Astrocyte (in vitro differentiated cells and primary cell): ENCODE results near the gene NPM1.
A peak's percentile ranks its signal among the peaks of the same experiment; 100 is the strongest.

ENCODE experiments used
- EZH2 ChIP-seq: IDR thresholded peaks from 2 replicates; pipeline ENCODE4 v1.6.1; 2012; ENCODE audit warnings: mild to moderate bottlenecking, low read length, inconsistent platforms; ENCODE audit not compliant: insufficient read depth
- TF ChIP-seq, protein P1 (sequence below): IDR thresholded peaks from 2 replicates; pipeline ENCODE4 v1.5.1; 2011; ENCODE audit warnings: low read depth, mild to moderate bottlenecking, inconsistent platforms, low read length, moderate library complexity; ENCODE audit not compliant: insufficient read depth

DNA sequence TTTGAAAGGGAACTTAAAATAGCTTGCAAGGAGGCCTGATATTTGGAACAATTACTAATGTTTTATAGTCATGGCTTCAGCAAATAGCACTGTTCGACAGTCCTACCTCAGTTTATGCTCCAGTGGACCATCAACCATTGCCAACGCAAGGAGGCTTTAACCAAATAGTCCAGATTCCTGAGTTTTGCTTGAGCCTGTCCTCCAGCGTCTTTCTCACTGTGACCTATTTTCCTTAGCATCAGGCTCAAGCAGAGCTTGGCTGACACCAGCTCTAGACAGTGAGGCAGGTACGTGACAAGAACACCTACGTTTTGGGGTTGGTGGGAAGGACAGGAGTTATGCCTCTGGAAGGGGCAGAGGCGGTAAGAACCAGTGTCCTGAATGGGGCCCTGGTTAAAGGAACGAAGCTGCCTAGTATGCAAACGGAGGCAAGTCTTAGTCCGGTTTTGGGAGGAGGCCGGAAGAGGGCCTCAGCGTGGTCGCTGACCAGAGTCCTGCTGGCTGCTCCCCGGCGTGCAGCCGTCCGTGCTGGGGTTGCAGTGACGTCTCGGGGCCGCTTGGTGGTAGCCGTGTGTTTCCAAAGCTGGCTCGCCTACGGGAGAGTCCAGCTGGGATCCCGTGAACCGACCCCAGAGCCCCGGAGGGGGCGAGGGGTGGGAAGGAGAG lies 30.8 kb downstream of the NPM1 start:
- TF ChIP-seq, protein P1, sequence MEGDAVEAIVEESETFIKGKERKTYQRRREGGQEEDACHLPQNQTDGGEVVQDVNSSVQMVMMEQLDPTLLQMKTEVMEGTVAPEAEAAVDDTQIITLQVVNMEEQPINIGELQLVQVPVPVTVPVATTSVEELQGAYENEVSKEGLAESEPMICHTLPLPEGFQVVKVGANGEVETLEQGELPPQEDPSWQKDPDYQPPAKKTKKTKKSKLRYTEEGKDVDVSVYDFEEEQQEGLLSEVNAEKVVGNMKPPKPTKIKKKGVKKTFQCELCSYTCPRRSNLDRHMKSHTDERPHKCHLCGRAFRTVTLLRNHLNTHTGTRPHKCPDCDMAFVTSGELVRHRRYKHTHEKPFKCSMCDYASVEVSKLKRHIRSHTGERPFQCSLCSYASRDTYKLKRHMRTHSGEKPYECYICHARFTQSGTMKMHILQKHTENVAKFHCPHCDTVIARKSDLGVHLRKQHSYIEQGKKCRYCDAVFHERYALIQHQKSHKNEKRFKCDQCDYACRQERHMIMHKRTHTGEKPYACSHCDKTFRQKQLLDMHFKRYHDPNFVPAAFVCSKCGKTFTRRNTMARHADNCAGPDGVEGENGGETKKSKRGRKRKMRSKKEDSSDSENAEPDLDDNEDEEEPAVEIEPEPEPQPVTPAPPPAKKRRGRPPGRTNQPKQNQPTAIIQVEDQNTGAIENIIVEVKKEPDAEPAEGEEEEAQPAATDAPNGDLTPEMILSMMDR, result peak; percentile 73
- TF ChIP-seq EZH2, result no peak
